DMS53 treated with DMSO at 0.1 percent for 48 hours (cell line): ENCODE results near the gene BTN3A1.
A peak's percentile ranks its signal among the peaks of the same experiment; 100 is the strongest.
"Not testable (repeated sequence)": the region's sequence is repeated elsewhere in the genome, so short reads cannot be mapped to it uniquely, and the experiment has no call there.

Experiments
- DNase-seq: peaks from one replicate; lab custom pipeline; 2025; ENCODE audit not compliant: unreplicated experiment; lab: John Stamatoyannopoulos, UW

BTN3A1 gene

DNA sequence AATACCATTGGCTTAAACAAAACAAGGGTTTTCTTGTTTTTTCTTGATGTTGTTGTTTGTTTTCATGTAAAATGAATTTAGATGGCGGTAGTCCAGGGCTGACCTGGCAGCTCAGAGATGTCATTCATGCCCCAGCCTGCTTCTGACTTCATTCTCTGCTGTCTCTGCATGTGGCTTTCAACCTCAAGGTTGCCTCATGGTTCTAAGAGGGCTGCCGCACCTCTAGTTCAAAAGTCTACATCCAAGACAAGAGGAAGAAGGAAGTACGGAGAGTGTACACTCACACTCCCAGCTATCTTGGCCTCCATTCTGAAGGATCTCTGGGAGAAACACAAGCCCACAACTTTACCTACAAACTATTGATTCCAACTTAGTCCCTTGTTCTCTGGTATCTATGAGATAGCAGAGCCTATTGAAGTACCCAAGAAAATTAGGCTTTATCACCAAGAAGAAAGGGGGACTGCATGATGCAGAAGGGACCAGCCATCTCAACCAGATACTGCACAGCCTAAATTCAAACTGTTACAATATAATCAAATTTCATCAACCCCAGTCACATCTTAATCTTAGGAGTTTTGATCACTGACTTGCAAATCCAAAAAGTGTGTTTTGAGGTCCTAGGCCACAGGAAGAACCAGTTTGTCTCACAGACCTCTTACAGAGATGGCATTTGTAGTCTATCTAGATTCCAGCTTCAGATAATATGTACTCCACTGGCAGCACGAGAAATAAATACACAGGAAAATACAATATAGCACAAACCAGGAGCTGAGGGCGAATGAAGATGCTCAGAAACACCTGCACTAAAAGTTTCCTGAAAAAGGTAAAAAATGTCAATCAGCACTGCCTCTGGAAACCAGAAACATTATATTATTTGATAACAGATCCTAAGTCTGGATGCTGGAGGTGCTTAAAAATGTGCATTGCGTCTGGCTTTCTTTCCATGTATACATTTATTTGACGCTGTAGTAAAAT is 37.4 kb downstream of the BTN3A1 start:
- DNase-seq = no peak

GRCh38 chr6:26440977-26441358 is 38.9 kb downstream of the BTN3A1 start:
- DNase-seq = no peak

DNA sequence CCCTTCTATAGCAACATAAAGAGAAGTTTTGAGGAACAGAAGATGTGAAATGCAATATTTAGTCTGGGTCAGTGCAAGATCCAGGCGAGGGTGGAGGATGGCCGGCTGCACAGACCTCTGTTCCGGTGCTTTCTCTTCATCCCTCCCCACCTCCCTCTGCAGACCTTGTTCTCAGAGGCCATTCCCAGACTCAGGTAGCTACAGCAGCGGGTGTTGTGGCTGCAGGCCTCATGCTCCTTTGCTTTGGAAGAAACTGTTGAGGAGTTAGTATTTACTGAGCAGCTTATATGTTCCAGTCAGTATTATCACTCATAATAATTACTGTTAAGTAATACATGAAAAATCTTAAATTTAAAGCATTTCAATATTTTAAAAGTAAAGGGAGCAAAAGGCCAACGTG is 39.9 kb downstream of the BTN3A1 start:
- no peak for DNase-seq

- no peak for DNase-seq
Observed at GRCh38 chr6:26445934-26446667, 44.0 kb downstream of the BTN3A1 start.

DNA sequence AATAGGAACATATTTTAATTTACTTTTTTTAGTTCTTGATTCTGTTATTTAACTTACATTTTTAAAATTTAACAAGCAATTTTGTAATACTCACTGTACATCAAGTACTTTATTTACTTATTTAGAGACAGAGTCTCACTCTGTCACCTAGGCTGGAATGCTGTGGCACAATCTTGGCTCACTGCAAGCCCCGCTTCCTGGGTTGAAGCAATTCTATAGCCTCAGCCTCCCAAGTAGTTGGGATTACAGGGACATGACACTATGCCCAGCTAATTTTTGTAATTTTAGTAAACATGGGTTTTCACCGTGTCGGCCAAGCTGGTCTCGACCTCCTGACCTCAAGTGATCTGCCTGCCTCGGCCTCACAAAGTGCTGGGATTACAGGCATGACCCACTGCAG is 45.2 kb downstream of the BTN3A1 start:
- DNase-seq = no peak

- no peak for DNase-seq
Observed at GRCh38 chr6:26450240-26450639, 48.2 kb downstream of the BTN3A1 start.

DNA sequence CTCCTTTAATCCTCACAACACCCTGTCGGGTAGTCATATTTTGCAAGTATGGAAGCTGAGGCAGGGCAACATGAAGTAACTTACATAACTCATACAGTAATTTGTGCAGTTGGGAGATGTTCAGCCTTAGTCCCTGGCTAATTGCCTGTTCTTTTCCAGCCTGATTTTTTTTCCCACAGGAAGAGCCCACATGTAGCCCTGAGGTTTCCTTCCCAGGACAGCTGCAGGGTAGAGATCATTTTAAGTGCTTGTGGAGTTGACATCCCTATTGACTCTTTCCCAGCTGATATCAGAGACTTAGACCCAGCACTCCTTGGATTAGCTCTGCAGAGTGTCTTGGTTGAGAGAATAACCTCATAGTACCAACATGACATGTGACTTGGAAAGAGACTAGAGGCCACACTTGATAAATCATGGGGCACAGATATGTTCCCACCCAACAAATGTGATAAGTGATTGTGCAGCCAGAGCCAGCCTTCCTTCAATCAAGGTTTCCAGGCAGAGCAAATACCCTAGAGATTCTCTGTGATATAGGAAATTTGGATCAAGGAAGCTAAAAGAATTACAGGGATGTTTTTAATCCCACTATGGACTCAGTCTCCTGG is 50.7 kb downstream of the BTN3A1 start:
- DNase-seq = no peak

DNA sequence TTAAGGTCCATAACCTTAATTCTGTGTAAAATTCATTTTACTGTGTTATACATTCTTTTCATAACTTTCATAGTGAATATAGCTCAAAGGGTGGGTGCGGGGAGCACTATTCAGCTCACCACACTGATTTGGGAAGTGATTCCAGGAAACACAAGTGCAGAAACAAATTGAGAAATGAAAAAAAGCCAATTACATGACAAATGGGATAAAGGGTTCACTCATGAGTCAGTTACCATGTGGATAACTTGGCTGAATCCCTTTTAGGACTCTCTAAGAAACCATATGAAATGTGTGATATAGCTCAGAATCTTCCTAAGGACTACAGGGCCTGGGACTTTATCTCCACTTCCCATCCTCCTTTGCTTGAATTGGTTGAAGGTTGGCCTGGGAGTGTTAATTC is 52.6 kb downstream of the BTN3A1 start:
- DNase-seq = no peak

DNA sequence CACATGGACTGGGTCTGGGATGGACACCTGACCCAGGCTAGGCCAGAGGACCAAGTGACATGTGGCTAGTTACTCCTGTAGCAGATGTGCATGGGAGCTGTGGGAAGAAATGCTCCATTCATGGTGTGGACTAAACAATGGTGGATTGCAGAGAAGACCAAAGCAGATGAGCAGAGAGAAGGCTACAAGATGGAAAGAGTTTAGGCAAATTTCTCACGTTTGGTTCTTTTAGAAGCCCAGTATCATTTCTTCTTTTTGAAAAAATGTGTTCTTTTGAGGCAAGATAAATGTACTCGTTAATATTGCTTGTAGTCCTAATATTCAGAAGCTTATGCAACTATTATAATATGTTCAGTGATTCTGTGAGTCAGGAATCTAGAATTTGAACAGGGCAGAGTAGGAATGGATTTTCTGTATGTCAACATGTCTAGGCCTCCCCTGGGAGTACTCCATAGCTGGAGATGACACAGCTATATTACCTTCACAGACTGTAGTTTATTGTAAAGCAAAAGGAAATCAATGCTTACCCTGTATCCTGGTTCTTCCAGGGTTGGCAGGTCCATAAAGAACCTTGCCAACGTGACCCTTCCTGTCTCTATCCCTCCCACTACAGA is 53.4 kb downstream of the BTN3A1 start:
- no peak for DNase-seq

DNA sequence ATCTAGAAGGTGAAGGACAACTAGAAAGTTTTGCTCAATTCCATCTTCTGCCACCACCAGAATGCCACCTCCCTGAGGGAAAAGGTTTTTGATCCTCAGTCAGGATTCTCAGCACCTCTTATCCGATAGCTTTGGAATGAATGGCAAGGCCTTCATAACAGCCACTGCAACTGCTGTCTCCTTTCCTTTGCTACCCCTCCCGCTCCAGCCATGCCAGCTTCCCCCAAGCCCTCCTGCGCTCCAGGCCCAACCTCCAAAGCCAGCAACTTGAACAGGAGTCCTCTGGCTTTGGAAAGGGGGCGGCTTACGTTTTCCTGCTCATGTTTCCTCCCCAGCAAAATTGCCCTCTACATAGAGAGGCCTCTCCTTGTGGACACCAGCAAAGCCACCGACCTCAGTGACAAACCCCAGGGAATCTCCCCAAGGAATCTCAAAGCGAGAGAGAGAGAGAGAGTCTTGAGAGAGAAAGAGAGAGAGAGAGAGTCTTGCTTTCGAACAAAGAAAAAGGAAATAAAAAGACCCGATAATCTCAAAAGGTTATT is 55.3 kb downstream of the BTN3A1 start:
- no peak for DNase-seq

DNA sequence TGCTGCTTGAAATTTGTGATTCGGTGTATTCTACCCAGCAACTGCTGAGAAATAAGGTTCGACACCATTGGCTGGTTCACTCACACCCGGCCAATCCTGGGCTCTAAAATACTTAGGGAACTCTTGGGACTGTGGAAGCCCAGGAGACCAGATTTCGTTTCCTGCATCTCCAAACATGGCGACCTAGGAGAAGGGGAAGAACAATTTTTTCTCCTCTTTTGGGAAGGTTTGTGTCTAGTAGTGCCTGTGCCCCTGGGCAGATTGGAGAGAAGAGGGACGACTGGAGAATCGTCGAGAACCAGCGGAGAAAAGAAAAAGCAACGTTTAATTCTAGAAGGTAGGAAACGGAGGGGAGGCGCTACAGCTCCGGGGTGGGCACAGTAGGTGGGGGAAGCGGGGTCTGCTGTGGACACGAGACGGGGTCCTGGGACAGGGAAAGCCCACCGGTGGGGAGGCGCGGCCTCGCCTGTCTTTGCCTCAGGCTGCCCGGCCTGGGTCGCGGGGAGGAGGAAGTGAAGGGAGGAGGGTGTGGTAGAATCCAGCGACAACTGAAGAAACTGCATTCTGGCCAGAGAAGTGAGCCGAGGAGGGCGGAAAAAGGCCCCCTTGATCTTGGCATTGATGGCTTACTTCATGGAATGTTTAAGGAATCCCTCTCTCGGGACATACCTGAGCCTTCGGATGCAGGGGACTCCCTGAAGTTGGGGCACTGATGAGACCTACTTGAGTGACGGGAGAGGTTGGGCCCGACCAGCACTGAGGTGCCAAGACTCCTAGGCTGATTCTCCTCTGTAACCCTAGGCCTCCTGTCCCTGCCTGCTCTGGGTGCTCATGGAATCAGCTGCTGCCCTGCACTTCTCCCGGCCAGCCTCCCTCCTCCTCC is 56.0 kb downstream of the BTN3A1 start, which contains the start of gene BTN2A1:
BTN2A1 (plus strand) TSS at position 150 of the 883 bp plus-strand sequence; CDS start at position 832, 682 bp downstream.
- DNase-seq = peak; percentile 86

- DNase-seq = no peak
Observed at GRCh38 chr6:26459023-26459810, 57.1 kb downstream of the BTN3A1 start.

DNA sequence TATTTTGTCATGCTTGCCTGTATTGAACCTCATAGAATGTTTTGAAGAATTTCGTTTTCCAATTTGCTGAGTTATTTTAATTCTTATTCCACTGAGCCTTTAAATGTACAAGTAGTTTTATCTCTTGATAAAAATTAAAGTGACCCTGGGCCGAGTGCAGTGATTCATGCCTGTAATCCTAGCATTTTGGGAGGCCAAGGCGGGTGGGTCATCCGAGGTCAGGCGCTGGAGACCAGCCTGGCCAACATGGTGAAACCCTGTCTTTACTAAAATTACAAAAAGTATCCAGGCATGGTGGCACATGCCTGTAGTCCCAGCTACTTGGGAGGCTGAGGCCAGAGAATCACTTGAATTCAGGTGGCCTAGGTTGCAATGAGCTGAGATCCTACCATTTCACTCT is 59.3 kb downstream of the BTN3A1 start:
- DNase-seq = not testable (repeated sequence)

GRCh38 chr6:26464014-26464413 is 61.9 kb downstream of the BTN3A1 start:
- no peak for DNase-seq

- DNase-seq = no peak
Observed at GRCh38 chr6:26464416-26465131, 62.5 kb downstream of the BTN3A1 start.
